ENCODE results near the gene VAV3.

VAV3 gene, protein sequence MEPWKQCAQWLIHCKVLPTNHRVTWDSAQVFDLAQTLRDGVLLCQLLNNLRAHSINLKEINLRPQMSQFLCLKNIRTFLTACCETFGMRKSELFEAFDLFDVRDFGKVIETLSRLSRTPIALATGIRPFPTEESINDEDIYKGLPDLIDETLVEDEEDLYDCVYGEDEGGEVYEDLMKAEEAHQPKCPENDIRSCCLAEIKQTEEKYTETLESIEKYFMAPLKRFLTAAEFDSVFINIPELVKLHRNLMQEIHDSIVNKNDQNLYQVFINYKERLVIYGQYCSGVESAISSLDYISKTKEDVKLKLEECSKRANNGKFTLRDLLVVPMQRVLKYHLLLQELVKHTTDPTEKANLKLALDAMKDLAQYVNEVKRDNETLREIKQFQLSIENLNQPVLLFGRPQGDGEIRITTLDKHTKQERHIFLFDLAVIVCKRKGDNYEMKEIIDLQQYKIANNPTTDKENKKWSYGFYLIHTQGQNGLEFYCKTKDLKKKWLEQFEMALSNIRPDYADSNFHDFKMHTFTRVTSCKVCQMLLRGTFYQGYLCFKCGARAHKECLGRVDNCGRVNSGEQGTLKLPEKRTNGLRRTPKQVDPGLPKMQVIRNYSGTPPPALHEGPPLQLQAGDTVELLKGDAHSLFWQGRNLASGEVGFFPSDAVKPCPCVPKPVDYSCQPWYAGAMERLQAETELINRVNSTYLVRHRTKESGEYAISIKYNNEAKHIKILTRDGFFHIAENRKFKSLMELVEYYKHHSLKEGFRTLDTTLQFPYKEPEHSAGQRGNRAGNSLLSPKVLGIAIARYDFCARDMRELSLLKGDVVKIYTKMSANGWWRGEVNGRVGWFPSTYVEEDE

DNA sequence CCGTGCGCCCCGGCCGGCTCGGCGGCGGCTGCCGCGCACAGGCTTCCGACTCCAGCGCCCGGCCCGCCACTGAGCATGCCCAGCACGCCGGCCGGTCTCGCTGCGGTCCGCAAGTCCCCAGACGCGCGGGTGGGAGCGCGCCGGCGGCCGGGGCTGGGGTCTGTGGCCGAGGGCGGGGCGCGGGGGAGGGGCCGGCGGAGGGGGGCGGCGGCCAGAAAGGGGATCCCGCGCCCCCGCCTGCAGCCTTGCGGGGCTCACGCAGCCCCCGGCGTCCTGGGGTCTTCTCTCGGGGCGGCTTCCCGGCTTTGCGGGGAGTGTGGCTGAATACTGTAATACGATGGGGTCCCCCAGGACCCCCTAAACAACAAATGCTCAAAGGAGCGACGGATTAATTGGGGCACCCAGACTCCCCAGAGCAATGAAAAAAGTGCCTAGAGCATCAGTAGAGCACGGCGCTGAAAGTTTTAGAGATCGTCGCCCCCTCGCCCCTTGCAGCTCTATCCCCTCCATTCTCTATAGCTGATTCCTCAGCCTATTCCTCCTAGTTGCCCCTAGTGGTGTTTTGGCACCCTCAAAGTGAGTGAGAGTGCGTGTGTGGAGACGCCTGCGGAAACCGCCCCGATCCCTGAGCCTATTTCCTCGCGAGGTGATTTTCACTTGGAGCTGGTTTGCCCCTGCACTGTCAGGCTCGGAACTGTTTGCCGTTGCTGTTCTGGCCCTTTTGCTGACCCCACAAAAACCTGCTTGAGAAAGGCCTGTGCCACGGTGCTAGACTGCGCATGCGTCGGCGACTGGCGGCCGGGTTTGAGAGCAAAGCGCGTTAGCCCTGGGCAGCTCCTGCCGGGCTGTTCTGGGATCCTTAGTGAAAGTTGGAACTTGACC, at the start of gene VAV3:
TSS of gene VAV3 (minus strand) at position 71 of the 882 bp plus-strand sequence. CDS start 311 bp downstream, outside the sequence.
- TF ChIP-seq, protein P1, sequence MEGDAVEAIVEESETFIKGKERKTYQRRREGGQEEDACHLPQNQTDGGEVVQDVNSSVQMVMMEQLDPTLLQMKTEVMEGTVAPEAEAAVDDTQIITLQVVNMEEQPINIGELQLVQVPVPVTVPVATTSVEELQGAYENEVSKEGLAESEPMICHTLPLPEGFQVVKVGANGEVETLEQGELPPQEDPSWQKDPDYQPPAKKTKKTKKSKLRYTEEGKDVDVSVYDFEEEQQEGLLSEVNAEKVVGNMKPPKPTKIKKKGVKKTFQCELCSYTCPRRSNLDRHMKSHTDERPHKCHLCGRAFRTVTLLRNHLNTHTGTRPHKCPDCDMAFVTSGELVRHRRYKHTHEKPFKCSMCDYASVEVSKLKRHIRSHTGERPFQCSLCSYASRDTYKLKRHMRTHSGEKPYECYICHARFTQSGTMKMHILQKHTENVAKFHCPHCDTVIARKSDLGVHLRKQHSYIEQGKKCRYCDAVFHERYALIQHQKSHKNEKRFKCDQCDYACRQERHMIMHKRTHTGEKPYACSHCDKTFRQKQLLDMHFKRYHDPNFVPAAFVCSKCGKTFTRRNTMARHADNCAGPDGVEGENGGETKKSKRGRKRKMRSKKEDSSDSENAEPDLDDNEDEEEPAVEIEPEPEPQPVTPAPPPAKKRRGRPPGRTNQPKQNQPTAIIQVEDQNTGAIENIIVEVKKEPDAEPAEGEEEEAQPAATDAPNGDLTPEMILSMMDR (IDR thresholded peaks at IDR 0.05; ENCODE audit: control insufficient read depth, extremely low read depth, insufficient read depth): no peak
- H3K4me3 ChIP-seq (ENCODE audit: low read depth, low read length): peak within 1 kb of the TSS; percentile 36
- no peak for DNase-seq (ENCODE audit: low read depth)

DNA sequence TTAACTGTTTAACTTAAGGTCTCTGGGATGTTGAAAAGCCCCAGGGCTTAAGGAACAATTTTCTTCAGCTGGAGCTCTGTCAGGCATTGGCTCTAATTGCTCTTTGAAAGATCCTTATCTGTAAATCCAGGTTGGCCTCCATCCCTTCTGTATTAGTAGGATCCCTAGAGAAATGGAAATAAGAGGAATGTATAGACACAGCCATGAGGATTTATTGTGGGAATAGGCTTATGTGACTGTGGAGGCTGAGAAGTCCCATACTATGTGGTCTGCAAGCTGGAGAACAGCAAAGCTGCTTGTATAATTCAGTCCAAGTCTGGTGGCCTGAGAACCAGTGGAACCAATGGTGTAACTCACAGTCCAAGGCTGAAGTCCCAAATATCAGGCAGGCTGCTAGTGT, 47.6 kb upstream of the VAV3 start:
- no peak overlapping the region for H3K4me3 ChIP-seq (ENCODE audit: low read depth, low read length)
- no peak for DNase-seq (ENCODE audit: low read depth)
- TF ChIP-seq, protein P1 (IDR thresholded peaks at IDR 0.05; ENCODE audit: control insufficient read depth, extremely low read depth, insufficient read depth): no peak

DNA sequence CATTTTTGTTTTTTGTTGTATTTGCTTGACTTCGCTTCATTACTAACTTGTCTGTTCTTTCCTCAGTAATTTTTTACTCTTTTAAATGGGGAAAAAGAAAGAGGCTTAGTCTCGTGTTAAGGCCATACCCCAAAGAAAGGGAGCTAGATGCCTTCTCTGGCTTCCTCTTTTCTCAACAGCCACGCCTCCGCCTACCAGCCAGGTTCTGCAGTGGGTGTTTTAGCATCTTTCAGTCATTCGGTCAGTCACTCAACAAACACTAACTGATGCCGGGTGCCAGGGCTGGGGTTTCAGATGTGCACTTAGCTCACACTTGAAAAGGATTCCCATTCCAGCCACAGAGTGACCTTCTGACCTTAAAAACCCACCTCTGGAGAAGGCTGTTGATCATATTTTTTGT, 46.3 kb upstream of the VAV3 start:
- H3K4me3 ChIP-seq (ENCODE audit: low read depth, low read length): no peak overlapping the region
- no peak for DNase-seq (ENCODE audit: low read depth)
- TF ChIP-seq, protein P1 (IDR thresholded peaks at IDR 0.05; ENCODE audit: control insufficient read depth, extremely low read depth, insufficient read depth): no peak

DNA sequence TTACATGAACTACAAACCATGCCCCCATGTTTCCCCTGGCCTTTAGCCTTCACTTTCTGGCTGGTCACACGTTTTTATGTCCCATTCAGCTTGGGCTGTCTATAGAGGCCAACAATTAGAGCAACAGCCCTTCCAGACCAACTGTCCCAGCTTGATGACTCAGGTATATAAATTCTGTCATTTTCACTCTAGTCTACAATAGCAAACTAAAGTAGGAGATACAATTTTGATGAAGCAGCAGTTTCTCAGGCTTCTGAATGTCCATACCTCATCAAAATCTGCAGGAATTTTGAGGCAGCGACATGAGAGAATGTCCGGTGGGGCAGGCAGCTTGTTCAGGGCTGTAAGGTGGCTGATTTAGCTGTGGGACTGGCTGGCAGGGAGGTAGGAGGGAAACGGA, 45.6 kb upstream of the VAV3 start:
- TF ChIP-seq, protein P1 (IDR thresholded peaks at IDR 0.05; ENCODE audit: control insufficient read depth, extremely low read depth, insufficient read depth): no peak
- H3K4me3 ChIP-seq (ENCODE audit: low read depth, low read length): no peak overlapping the region
- no peak for DNase-seq (ENCODE audit: low read depth)

DNA sequence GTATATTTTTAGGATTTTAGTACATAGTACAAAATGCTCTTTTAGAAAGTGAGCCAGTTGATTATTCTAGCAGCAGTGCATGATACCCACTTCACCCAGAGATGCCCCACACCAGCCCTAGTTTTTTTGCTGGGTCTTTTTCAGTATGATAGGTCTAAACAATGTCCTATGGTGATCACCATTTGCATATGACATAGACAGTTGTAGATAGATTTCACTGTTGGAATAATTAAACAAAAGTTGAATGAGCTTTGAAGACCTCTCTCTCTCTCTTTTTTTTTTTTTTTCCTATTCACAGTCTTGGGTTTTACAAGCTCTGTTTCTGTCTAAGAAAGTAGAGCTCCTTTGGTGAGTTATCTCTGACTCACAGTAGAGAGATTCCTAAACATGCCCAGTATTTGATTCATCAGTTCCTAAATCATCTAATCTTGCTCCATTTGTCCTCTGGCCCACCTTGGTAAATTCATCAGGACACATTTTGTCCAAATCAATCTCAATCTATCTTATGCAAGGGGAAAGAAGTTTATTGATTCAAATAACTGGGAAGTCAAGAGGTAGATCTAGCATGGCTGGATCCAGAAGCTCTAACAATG, 44.7 kb upstream of the VAV3 start:
- no peak overlapping the region for H3K4me3 ChIP-seq (ENCODE audit: low read depth, low read length)
- DNase-seq (ENCODE audit: low read depth): no peak

More for the DNA sequence above, 44.7 kb upstream of the VAV3 start:
- TF ChIP-seq, protein P1 (IDR thresholded peaks at IDR 0.05; ENCODE audit: control insufficient read depth, extremely low read depth, insufficient read depth): no peak

Data from LNCaP clone FGC (cell line).